SH-SY5Y (cell line): Measurements from ENCODE around the gene KRTAP12-2.

Source experiments
- GATA2 ChIP-seq: IDR thresholded peaks from 2 replicates; pipeline ENCODE4 v1.6.1; 2011; ENCODE audit warnings: mild to moderate bottlenecking, low read depth, low read length
- GATA3 ChIP-seq: IDR thresholded peaks from 2 replicates; pipeline ENCODE4 v1.6.1; 2011; ENCODE audit warnings: low read depth, mild to moderate bottlenecking, low read length, moderate library complexity

DNA sequence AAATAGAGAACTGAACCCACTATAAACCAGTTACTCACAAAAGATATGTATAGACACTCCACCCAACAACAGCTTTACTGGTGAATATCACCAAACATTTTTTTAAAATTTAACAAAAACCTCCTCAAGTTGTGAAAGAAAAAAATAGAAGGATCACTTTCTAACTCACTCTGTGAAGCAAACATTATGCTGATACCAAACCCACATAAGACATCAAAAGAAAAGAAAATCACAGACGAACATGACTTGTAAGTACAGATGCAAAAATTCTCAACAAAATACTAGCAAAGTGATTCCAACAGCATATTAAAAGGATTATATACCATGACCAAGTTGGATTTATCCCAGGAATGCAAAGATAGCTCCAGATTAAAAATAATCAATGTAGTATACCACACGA is 25.0 kb upstream of the KRTAP12-2 start:
- TF ChIP-seq GATA2, result no peak
- TF ChIP-seq GATA3, result no peak
